ENCODE measurements around the gene CRACR2A. TPM values are rescaled to one million over a fixed set of nuclear protein-coding genes. Genes with fewer than 3 reads are reported as not detected.

Gene CRACR2A
- polyA plus RNA-seq, 2 of the 4 experiments (the other 2 are of a cell fraction): 1.1 to 3.8 TPM

GRCh38 chr12:3600951-3601350, 152.0 kb downstream of the CRACR2A start:
- ATAC-seq (no peak), FAIRE-seq (no peak), DNase-seq (ENCODE audit: low read depth in 1 of 2, low spot score in 1 of 2) (no peak)
- H3K4me2 ChIP-seq: no peak overlapping the region
- ChIA-PET POLR2A (no interaction called here), CTCF (no interaction called here)
- 18% methylated on average over 7 of the region's 7 CpGs for WGBS (ENCODE audit: missing lambda C conversion rate)
- no peak overlapping the region for H3K4me3 ChIP-seq
- no peaks in the 10 kb centered on the region for H3K4me1 ChIP-seq
- no peaks in the 10 kb centered on the region for H3K9me3 ChIP-seq
- TF ChIP-seq NPAS2 (CRISPR knock-in tag; IDR thresholded peaks at IDR 0.05; ENCODE audit: borderline replicate concordance) (no peak), ATOH8 (CRISPR knock-in tag; IDR thresholded peaks at IDR 0.05; ENCODE audit: low read depth) (no peak), CEBPB (IDR thresholded peaks at IDR 0.05) (no peak), MYC (IDR thresholded peaks at IDR 0.05; ENCODE audit: borderline replicate concordance, low read length) (no peak), RARB (CRISPR knock-in tag; IDR thresholded peaks at IDR 0.05) (no peak), USF2 (IDR thresholded peaks at IDR 0.05) (no peak), HEYL (CRISPR knock-in tag; IDR thresholded peaks at IDR 0.05) (no peak), NR3C1 (IDR thresholded peaks at IDR 0.05) (no peak), ZFP36 (IDR thresholded peaks at IDR 0.05; ENCODE audit: borderline replicate concordance, partially characterized antibody) (no peak), TP53 (CRISPR knock-in tag; IDR thresholded peaks at IDR 0.05) (no peak), GATA3 (IDR thresholded peaks at IDR 0.05; ENCODE audit: borderline replicate concordance) (no peak), MAX (IDR thresholded peaks at IDR 0.05) (no peak)
- no peak overlapping the region for H3K27ac ChIP-seq

- H3K27ac ChIP-seq: no peak overlapping the region
- no peak overlapping the region for H3K4me3 ChIP-seq
- no peak overlapping the region for H3K4me2 ChIP-seq
- CTCF ChIA-PET: no interaction called here
- DNase-seq (ENCODE audit: low read depth in 1 of 2, low spot score in 1 of 2) (no peak), FAIRE-seq (no peak), ATAC-seq (no peak)
- 30% methylated on average over 14 of the region's 14 CpGs for WGBS (ENCODE audit: missing lambda C conversion rate)
- POLR2A ChIA-PET: no interaction called here
- TF ChIP-seq SMC3 (IDR thresholded peaks at IDR 0.05): no peak
- TF ChIP-seq TP53 (CRISPR knock-in tag; IDR thresholded peaks at IDR 0.05): no peak
- no peak for TF ChIP-seq BCL3 (IDR thresholded peaks at IDR 0.05)
- TF ChIP-seq EHF (CRISPR knock-in tag; IDR thresholded peaks at IDR 0.05): no peak
- no peak for TF ChIP-seq POLR2A (IDR thresholded peaks at IDR 0.05; ENCODE audit: low read length)
- TF ChIP-seq ELK1 (IDR thresholded peaks at IDR 0.05; ENCODE audit: low read depth, low read length): no peak
- TF ChIP-seq HEYL (CRISPR knock-in tag; IDR thresholded peaks at IDR 0.05): no peak
- no peak for TF ChIP-seq NPAS2 (CRISPR knock-in tag; IDR thresholded peaks at IDR 0.05; ENCODE audit: borderline replicate concordance)
- TF ChIP-seq RAD21 (conservative IDR thresholded peaks at IDR 0.05 in 1 of 2, IDR thresholded peaks at IDR 0.05 in 1 of 2): no peak
- TF ChIP-seq ZNF302 (CRISPR knock-in tag; IDR thresholded peaks at IDR 0.05): no peak
- no peak for TF ChIP-seq FOSB (CRISPR knock-in tag; IDR thresholded peaks at IDR 0.05)
- H3K4me1 ChIP-seq: no peaks in the 10 kb centered on the region
- no peaks in the 10 kb centered on the region for H3K9me3 ChIP-seq
Measured at GRCh38 chr12:3600039-3600720, 152.7 kb downstream of the CRACR2A start.

Measured in A549 (cell line).